ENCODE results near the gene MTHFD2.

The MTHFD2 gene

DNA sequence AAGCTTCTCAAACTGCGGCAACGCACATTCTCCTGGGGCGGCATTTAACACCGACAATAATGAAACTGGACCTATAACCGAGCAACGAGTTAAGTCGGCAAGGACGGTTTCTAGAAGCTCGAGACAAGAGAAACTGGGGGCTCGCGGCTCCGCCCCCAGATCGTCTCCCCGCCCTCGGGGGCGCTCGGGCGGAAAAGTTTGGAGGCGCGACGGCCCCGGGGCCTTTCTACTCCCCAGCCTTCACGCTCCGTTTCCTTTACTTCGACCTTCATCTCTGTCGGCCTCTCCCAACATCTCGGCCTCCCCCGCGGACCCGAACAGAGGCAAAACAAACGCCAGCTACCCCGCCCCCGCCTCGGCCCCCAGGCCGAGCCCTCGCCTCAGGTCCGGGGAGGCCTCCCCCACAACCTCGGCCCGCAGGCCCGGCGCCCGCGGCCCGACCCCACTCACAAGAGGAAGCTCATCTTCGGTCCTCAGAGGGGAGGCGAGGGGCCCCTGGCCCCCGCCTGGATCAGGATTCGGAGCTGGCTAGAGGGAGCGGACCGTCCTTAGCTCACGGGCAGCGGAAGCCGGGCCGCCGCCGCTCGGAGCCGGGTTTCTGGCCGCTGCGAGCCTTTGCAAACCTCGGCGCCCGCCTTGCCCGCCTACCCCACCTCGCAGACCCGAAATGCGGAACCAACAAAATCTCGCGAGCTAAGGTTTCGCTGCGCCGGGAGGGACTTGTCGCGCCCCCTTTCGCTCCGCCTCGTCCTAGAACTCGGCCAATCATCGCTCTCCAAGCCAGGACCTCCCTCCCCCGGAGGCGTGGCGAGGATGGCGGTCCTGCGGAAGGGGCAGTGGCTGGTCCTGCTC is 20.0 kb upstream of the MTHFD2 start, which contains the start of gene MOB1A (continued):
- TF ChIP-seq, protein P1, sequence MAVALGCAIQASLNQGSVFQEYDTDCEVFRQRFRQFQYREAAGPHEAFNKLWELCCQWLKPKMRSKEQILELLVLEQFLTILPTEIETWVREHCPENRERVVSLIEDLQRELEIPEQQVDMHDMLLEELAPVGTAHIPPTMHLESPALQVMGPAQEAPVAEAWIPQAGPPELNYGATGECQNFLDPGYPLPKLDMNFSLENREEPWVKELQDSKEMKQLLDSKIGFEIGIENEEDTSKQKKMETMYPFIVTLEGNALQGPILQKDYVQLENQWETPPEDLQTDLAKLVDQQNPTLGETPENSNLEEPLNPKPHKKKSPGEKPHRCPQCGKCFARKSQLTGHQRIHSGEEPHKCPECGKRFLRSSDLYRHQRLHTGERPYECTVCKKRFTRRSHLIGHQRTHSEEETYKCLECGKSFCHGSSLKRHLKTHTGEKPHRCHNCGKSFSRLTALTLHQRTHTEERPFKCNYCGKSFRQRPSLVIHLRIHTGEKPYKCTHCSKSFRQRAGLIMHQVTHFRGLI (tag by site-specific recombination; IDR thresholded peaks at IDR 0.05): no peak
- TF ChIP-seq, protein P2, sequence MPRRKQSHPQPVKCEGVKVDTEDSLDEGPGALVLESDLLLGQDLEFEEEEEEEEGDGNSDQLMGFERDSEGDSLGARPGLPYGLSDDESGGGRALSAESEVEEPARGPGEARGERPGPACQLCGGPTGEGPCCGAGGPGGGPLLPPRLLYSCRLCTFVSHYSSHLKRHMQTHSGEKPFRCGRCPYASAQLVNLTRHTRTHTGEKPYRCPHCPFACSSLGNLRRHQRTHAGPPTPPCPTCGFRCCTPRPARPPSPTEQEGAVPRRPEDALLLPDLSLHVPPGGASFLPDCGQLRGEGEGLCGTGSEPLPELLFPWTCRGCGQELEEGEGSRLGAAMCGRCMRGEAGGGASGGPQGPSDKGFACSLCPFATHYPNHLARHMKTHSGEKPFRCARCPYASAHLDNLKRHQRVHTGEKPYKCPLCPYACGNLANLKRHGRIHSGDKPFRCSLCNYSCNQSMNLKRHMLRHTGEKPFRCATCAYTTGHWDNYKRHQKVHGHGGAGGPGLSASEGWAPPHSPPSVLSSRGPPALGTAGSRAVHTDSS (tag by site-specific recombination; IDR thresholded peaks at IDR 0.05): no peak; the same call in 1 of the 2 replicates
- no peak for TF ChIP-seq ZNF747 (tag by site-specific recombination; IDR thresholded peaks at IDR 0.05)
- 0 out of 2 replicates have a peak, but pooled peaks have one; percentile 53 for TF ChIP-seq ZNF792 (tag by site-specific recombination; IDR thresholded peaks at IDR 0.05)
- TF ChIP-seq BCL11B (tag by site-specific recombination; IDR thresholded peaks at IDR 0.05; ENCODE audit: low read depth): no peak
- no peak for TF ChIP-seq ZSCAN23 (tag by site-specific recombination; IDR thresholded peaks at IDR 0.05)
- TF ChIP-seq BCL11A (tag by site-specific recombination; IDR thresholded peaks at IDR 0.05; ENCODE audit: low read depth): no peak
- TF ChIP-seq, protein P3, sequence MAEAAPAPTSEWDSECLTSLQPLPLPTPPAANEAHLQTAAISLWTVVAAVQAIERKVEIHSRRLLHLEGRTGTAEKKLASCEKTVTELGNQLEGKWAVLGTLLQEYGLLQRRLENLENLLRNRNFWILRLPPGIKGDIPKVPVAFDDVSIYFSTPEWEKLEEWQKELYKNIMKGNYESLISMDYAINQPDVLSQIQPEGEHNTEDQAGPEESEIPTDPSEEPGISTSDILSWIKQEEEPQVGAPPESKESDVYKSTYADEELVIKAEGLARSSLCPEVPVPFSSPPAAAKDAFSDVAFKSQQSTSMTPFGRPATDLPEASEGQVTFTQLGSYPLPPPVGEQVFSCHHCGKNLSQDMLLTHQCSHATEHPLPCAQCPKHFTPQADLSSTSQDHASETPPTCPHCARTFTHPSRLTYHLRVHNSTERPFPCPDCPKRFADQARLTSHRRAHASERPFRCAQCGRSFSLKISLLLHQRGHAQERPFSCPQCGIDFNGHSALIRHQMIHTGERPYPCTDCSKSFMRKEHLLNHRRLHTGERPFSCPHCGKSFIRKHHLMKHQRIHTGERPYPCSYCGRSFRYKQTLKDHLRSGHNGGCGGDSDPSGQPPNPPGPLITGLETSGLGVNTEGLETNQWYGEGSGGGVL (tag by site-specific recombination; IDR thresholded peaks at IDR 0.05): 0 out of 2 replicates have a peak, but pooled peaks have one; percentile 26
- TF ChIP-seq ZNF174 (tag by site-specific recombination; IDR thresholded peaks at IDR 0.05): no peak
- peak; percentile 50 for TF ChIP-seq ZBTB8A (tag by site-specific recombination; IDR thresholded peaks at IDR 0.05)
- TF ChIP-seq, protein P4, sequence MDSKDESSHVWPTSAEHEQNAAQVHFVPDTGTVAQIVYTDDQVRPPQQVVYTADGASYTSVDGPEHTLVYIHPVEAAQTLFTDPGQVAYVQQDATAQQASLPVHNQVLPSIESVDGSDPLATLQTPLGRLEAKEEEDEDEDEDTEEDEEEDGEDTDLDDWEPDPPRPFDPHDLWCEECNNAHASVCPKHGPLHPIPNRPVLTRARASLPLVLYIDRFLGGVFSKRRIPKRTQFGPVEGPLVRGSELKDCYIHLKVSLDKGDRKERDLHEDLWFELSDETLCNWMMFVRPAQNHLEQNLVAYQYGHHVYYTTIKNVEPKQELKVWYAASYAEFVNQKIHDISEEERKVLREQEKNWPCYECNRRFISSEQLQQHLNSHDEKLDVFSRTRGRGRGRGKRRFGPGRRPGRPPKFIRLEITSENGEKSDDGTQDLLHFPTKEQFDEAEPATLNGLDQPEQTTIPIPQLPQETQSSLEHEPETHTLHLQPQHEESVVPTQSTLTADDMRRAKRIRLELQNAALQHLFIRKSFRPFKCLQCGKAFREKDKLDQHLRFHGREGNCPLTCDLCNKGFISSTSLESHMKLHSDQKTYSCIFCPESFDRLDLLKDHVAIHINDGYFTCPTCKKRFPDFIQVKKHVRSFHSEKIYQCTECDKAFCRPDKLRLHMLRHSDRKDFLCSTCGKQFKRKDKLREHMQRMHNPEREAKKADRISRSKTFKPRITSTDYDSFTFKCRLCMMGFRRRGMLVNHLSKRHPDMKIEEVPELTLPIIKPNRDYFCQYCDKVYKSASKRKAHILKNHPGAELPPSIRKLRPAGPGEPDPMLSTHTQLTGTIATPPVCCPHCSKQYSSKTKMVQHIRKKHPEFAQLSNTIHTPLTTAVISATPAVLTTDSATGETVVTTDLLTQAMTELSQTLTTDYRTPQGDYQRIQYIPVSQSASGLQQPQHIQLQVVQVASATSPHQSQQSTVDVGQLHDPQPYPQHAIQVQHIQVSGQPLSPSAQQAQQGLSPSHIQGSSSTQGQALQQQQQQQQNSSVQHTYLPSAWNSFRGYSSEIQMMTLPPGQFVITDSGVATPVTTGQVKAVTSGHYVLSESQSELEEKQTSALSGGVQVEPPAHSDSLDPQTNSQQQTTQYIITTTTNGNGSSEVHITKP (tag by site-specific recombination; IDR thresholded peaks at IDR 0.05): peak; percentile 66
- TF ChIP-seq ZNF2 (tag by site-specific recombination; IDR thresholded peaks at IDR 0.05): no peak
- TF ChIP-seq ZNF211 (tag by site-specific recombination; IDR thresholded peaks at IDR 0.05; ENCODE audit: low read depth): no peak
- TF ChIP-seq KLF16 (tag by site-specific recombination; IDR thresholded peaks at IDR 0.05): peak; percentile 66
- no peak for TF ChIP-seq REPIN1 (tag by site-specific recombination; IDR thresholded peaks at IDR 0.05; ENCODE audit: low read depth)
- no peak for TF ChIP-seq HOXA7 (CRISPR knock-in tag; IDR thresholded peaks at IDR 0.05; ENCODE audit: borderline replicate concordance)
- TF ChIP-seq ZNF157 (tag by site-specific recombination; IDR thresholded peaks at IDR 0.05): no peak
- no peak for TF ChIP-seq ZNF585B (tag by site-specific recombination; IDR thresholded peaks at IDR 0.05)
- TF ChIP-seq, protein P5, sequence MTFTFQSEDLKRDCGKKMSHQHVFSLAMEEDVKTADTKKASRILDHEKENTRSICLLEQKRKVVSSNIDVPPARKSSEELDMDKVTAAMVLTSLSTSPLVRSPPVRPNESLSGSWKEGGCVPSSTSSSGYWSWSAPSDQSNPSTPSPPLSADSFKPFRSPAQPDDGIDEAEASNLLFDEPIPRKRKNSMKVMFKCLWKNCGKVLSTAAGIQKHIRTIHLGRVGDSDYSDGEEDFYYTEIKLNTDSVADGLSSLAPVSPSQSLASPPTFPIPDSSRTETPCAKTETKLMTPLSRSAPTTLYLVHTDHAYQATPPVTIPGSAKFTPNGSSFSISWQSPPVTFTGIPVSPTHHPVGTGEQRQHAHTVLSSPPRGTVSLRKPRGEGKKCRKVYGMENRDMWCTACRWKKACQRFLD (tag by site-specific recombination; IDR thresholded peaks at IDR 0.05): no peak
- TF ChIP-seq, protein P6, sequence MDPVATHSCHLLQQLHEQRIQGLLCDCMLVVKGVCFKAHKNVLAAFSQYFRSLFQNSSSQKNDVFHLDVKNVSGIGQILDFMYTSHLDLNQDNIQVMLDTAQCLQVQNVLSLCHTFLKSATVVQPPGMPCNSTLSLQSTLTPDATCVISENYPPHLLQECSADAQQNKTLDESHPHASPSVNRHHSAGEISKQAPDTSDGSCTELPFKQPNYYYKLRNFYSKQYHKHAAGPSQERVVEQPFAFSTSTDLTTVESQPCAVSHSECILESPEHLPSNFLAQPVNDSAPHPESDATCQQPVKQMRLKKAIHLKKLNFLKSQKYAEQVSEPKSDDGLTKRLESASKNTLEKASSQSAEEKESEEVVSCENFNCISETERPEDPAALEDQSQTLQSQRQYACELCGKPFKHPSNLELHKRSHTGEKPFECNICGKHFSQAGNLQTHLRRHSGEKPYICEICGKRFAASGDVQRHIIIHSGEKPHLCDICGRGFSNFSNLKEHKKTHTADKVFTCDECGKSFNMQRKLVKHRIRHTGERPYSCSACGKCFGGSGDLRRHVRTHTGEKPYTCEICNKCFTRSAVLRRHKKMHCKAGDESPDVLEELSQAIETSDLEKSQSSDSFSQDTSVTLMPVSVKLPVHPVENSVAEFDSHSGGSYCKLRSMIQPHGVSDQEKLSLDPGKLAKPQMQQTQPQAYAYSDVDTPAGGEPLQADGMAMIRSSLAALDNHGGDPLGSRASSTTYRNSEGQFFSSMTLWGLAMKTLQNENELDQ (tag by site-specific recombination; IDR thresholded peaks at IDR 0.05; ENCODE audit: low read depth): no peak
- TF ChIP-seq ZNF521 (tag by site-specific recombination; IDR thresholded peaks at IDR 0.05): no peak
- TF ChIP-seq ZNF514 (tag by site-specific recombination; IDR thresholded peaks at IDR 0.05): no peak
- TF ChIP-seq ZIC2 (tag by site-specific recombination; IDR thresholded peaks at IDR 0.05): no peak
- TF ChIP-seq WT1 (tag by site-specific recombination; IDR thresholded peaks at IDR 0.05): 0 out of 2 replicates have a peak, but pooled peaks have one; percentile 23
- TF ChIP-seq ZNF785 (tag by site-specific recombination; IDR thresholded peaks at IDR 0.05): no peak
- no peak for TF ChIP-seq ZNF830 (tag by site-specific recombination; IDR thresholded peaks at IDR 0.05; ENCODE audit: low read depth)
- TF ChIP-seq ZNF184 (tag by site-specific recombination; IDR thresholded peaks at IDR 0.05): no peak
- no peak for TF ChIP-seq ZNF621 (tag by site-specific recombination; IDR thresholded peaks at IDR 0.05)

Measured in HEK293 (cell line).